ENCODE data around the gene LDHD.

DNA sequence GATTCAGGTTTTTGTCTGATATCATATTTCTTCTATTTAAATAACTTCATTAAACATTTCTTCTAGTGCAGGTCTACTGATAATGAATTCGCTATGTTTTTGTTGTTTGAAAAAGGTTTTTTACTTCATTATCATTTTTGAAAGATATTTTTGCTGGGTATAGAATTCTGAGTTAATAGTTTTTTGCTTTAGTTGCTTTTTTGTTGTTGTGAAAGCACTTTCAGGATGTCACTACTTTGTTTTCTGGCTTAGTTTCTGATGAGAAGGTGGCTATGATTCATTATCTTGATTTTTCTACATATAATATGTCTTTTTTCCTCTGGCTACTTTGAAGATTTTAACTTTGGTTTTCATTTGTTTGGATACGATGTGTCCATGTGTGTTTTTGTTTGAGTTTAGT is 35.2 kb upstream of the LDHD start:
- TF ChIP-seq, protein P1, sequence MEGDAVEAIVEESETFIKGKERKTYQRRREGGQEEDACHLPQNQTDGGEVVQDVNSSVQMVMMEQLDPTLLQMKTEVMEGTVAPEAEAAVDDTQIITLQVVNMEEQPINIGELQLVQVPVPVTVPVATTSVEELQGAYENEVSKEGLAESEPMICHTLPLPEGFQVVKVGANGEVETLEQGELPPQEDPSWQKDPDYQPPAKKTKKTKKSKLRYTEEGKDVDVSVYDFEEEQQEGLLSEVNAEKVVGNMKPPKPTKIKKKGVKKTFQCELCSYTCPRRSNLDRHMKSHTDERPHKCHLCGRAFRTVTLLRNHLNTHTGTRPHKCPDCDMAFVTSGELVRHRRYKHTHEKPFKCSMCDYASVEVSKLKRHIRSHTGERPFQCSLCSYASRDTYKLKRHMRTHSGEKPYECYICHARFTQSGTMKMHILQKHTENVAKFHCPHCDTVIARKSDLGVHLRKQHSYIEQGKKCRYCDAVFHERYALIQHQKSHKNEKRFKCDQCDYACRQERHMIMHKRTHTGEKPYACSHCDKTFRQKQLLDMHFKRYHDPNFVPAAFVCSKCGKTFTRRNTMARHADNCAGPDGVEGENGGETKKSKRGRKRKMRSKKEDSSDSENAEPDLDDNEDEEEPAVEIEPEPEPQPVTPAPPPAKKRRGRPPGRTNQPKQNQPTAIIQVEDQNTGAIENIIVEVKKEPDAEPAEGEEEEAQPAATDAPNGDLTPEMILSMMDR (IDR thresholded peaks at IDR 0.05): no peak
- TF ChIP-seq POLR2A (IDR thresholded peaks at IDR 0.05): no peak
